ENCODE results near the gene ACCS.

Gene ACCS, protein sequence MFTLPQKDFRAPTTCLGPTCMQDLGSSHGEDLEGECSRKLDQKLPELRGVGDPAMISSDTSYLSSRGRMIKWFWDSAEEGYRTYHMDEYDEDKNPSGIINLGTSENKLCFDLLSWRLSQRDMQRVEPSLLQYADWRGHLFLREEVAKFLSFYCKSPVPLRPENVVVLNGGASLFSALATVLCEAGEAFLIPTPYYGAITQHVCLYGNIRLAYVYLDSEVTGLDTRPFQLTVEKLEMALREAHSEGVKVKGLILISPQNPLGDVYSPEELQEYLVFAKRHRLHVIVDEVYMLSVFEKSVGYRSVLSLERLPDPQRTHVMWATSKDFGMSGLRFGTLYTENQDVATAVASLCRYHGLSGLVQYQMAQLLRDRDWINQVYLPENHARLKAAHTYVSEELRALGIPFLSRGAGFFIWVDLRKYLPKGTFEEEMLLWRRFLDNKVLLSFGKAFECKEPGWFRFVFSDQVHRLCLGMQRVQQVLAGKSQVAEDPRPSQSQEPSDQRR

DNA sequence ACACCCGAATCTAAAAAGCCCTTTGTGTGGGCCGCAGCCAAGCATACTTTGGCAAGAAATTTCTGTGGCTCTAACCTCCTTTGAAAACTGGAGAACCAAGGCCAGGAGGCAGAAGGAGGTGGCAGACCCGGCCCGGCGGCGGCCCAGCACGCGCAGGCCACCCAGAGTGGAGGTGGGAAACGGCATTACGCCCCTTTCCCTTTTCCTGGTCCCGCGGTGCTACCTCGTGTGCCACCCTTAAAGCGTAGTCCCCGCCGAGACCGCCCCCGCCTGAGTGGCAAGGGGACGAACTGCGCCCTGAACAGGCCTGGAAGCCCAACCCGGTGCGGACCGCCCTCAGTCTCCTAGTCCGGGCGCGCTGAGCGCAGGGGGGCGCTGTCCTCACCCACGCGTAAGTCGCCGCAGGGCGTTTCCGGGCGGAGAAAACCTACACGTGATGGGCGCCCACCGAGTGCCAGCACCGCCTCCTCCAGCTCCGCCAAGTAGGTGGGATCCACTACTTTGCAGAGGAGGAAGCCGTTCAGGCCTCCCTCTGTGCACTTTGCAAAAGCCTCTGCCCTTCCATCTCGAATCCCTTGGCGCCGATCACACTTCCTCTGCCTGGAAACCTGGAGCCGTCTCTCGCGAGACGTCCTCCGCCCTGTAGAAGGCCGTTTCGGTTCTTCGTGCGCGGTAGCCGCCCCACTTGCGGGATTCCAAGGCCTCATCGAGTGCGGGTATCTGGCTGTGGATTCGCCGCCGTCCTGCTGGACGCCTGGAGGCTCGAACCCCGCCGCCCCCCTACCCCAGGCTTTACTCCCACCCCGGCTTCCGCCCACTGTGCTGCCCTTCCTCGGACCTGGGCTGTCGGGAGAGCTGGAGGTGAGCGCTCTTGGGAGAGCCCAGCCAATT, at the start of gene ACCS:
ACCS (plus strand) TSS at position 430 of the 891 bp plus-strand sequence. CDS start 1,358 bp downstream, outside the sequence.
- peak; percentile 70 for DNase-seq

DNA sequence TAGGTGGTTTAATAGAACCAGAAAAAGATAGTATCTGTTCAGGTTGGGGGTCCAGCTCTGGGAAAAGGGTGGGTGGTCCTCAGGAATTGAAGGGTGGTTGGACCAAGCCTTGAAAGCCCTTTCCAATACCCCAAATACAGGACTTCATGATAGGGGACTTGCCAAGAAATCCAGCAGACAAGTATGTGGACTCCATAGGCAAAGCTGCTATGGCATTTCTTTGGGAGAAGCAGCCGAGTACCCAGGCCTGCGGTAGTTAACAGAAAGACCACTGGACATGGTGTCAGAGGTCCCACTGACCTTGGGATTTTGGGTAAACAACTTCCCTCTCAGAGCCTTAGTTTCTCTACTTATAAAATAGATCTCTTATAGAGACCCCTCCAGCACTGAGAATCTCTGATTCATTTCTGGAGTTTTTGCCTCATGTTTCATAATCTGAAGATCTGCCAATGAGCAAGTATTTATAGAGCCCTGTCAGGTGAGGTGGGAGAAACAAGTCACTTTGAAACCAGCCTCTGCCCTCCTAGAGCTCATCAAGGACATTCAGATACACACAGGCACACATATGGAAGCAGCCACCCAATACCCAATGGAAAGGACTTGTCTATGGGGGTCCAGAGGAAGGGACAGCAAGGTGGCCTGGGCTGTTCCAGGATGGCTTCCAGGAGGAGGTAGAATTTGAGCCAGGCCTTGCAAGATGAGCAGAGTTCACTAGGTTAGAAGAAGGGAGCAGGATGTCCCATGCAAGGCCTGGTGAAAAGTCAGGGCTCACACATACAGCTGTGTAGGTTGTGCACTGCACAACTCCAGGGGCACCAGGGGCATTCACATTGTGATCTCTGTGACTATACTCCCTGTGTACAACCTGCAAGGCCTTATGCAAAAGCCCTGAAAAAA, 49.3 kb upstream of the ACCS start:
- DNase-seq = no peak

DNA sequence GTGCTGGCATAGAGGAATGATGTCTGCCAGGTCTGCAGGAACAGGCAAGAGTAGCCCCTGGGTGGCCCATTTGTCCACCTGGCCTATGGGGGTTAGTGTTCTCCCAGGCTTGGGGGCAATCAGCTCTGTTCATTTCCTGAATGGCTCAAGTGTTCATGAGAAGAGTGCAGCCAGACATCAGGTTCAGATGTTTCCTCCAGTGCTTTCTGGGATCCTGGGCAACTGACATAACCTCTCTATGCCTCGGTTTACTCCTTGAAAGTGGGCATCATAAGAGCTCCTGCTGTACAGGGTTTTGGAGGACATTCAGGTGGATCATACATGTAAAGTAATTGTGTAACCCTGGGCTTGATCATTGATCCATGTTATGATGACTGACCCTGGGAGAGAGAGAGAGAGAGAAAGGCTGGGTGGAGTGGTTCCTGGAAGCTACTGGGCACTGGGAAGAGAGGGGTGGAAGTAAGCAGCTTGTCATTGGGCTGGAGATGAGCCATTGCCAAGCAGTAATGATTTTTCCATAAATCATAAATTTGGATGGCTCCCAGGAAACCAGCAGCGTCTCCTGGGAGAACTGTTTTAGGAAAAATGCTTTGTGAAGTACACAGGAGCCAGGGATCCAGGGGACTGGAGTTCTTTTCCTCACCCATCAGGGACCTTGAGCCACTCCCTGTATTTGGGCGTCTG, 48.5 kb upstream of the ACCS start:
- no peak for DNase-seq

DNA sequence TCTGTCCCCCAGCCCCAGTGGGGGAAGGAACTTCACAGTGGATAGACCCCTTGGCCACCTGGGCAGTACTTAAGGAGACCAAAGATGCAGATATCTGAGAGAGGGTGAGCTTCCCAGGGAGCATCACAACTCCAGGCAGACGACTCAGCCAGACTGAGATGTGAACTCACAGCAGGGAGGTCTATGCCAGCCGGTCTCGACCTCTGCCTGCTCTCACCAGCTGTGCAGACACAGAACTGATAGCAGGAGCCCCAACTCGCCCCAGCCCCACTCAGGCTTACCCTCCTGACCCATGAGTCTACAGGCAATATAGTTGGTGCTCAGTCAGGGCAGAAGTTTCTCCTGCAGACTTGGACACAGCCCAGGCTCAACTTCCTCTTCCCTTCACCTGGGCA, 47.9 kb upstream of the ACCS start:
- DNase-seq = no peak

DNA sequence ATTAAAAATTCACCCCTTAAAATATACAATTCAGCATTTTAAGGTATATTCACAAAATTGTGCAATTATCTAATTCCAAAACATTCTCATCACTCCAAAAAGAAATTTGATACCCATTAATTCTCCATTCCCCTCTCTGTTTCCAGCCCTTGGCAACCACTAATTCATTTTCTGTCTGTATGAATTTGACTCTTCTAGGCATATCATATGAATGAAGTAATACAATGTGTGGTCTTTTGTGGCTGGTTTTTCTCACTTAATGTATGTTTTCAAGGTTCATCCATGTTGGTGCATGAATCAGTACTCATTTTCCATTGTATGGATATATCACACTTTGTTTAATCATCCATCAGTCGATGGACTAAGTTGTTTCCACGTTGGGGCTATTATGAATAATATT, 47.2 kb upstream of the ACCS start:
- DNase-seq = no peak

DNA sequence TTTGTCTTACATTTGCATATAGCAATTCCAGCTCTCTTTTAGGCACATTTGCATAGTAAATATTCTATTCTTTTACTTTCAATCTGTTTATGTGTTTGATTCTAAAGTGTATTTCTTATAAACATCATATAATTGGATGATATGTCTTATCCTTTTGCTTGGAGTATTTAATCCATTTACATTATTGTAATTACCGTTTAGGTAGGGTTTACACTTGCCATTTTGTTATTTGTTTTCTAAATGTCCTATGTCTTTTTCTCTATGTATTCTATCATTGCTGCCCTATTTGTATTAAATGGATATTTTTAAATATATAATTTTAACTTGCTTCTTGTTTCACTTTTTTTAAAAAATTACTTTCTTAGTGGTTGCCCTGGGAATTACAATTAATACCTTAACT, 41.1 kb upstream of the ACCS start:
- no peak for DNase-seq

DNA sequence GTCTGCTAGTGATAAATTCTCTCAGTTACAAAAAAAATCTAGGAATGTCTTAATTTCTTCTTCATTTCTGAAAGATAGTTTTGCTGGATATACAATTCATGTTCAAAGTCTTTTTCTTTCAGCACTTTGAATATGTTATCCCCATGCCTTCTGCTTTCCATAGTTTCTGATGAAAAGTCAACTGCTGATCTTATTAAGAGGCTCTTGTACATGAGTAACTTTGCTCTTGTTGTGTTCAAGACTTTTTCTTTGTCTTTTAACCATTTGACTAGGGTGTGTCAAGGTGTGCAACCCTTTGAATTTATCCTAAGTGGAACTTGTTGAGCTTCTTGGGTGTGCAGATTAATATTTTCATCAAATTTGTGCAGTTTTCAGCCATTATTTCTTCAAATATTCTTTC, 40.3 kb upstream of the ACCS start:
- DNase-seq = no peak

DNA sequence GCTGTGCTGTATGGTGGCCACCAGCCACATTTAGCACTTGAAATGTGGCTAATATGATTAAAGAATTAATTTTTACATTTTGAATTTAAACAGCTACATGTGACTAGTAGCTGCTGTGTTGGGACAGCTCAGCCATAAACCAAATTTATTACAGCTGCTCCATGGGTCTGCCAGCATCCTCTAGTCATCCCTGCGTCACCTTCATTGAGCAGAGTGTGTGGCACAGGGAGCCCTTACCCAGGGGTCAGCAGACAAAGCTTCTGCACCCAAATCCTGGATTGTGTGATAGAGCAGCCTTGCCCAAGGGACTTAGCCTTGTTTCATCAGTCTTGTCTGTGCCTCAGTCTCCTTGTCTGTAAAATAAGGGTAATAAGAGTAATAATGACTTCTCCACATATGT, 37.7 kb upstream of the ACCS start:
- DNase-seq = no peak

DNA sequence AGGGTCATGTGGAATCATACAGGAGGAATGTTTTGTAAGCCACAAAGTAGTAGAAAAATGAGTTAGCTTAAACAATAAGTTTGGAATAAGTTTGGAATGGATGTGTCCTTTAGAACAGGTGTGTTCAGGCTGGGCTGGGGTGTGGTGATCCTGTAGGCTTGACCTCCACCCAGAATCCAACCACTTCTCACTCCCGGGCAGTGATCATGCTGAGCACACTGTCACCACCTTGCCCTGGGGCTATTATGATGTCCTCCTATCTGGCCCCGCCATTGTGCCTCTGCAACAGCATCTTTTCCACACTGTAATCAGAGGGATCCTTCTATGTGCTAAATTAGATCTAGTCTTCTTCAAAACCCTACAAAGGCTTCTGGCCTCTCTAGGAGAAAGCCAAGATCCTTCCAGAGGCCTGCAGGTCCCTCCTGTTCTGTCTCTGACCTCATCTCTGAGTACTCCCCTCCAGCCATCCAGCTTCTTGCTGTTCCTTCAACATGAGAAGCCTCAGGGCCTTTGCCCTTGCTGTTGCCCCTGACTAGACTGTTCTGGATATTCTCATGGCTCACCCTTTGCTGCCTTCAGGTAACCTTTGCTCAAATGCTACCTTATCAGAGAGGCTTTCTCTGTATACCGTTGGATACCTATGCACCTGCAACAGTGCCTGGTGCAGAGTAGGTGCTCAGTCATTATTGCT, 37.1 kb upstream of the ACCS start:
- no peak for DNase-seq

DNA sequence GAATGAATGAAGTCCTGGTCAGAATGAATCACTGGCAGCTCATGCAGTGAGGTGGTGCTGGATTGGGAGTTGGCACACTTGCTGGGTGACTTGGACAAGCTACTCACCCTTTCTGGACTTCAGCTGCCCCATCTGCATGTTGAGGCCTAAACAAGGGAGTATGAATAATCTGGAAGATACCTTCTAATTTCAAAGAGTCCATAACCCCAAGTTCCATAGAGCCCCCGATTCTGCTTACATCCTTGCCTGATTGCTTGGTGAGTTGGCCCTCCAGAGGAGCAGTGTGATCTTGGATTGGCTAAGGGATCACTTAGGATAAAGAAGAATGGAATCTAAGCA, 36.6 kb upstream of the ACCS start:
- no peak for DNase-seq

DNA sequence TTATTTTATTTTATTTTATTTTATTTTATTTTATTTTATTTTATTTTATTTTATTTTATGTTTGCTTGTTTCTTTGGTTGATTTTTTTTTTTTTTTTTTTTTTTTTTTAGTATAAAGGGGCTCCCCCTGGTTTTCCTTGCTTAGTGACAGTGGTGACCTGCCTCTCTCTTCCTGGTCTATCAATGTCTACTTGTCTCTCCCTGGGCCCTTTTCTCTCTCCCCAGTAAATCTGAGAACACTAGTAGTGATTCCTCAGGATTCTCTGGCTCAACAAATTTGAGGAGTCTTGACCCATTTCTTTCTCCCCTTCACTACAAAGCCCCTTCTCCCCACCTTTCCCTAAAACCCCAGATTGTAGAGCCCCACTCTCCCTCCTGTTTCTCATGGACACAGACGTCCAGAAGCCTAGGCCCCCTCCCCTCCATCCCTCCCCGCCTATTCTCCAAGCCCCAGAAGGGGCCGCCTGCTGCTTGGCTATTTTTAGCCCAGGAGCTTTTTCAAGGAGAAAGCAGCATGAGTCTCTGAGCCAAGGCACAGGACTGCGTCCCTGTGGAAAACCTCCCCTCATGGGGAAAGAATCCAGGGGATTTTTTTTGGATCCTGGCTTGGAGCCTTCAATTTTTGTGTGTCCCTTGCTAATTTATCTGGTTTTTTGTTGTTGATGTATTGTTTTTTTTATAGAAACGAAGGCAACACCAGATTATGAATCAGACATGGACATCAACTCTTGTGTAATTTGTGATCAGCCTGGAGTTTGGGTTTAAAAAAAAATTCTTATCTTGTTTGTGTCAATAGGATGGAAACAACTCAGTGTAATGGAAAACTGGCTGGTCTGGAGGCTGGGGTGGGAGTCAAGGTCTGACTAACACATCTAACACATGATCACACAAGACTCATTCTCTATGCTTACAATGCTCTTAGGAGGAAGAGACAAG, 35.8 kb upstream of the ACCS start:
- DNase-seq = peak; percentile 30

DNA sequence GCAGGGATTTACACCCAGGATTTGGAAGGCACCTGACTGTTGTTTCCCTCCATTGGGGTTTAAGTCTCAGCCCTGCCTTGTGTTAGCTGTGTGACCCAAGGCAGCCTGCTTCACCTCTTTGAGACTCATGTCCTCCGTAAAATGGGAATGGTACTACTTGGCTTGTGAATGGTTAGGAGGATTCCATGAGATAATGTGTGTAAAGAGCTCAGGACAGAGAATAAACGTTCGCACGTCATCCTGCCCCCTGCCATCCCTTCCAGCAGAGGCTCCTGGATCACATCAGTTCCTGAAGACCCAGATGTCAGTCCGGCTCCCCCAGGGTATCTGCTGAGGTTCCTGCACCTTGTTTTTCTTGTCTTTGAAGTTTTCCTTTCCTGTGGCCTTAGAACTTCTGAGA, 35.1 kb upstream of the ACCS start:
- DNase-seq = no peak

DNA sequence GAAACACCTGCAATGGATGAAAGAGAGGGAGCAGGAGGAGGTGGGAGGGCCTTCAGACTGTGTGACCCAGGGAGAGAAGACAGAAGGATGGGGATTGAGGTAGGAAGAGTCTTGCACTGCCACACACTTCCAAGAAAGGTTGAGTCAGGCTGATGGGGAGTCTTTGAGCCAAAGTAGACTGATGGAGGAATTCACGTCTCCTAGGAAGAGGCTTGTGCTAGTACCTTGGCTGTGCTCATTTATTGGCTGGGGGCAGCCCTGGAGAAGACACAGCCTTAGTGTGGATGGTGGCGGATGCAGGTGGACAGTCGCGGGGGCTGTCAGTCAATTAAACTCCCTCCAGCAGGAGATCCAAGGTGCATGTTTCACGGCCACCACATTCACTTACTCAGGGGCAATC, 34.5 kb upstream of the ACCS start:
- DNase-seq = no peak

DNA sequence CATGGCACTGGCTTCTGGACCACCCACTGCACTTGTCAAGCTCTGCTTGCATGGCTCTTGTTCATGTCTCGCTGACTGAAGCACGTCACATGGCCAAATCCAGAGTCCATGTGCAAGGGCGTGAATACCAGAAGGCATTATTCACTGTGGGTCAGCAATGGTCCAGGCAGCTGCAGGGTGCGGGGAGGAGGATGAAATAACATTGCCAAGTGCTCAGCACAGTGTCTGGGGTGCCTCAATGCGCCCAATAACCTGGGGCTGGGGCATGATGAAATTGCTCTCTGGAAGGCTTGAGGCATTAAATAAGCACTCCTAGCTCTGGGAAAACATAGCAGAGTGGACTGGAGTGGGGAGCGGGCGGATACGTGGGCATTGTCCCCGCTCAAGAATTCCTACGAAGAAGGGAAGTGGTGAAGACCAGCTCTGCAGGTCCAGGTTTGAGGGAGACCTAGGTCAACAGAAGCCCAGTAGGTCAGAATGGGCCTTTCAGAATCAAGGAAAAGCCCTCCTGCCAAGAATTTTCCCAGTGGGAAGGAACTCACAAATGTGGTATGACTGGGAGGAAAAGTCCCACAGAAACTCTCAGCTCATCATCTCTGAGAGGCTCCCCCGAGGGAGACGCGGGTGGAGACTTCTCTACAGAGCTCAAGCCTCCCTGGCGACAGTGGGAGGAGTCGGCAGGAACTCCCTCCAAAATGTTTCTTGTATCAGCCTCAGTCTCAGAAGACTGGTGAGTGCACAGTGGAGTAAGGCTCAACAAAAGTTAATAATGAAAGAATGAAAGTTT, 33.6 kb upstream of the ACCS start:
- DNase-seq = no peak

DNA sequence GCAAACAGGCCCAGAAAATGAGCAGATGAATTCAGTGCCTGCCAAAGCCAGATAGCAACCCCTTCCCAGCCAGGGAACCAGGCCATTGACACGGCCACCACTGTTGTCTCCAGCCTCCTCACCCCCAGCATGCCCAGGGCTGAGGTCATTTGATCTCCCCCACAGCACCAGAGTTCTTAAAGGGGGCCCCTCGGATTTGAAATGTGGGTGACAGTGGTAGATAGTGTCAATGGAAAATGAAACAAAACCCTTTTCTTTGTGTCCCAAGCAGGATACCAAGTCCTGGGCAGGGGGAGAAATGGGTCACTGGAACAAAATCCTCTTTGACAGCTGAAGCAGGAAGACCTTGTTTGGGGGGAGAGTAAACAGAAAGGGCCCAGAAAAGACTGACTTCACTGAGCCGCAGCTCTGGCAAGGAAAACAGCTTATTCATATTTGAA, 32.6 kb upstream of the ACCS start:
- DNase-seq = no peak

DNA sequence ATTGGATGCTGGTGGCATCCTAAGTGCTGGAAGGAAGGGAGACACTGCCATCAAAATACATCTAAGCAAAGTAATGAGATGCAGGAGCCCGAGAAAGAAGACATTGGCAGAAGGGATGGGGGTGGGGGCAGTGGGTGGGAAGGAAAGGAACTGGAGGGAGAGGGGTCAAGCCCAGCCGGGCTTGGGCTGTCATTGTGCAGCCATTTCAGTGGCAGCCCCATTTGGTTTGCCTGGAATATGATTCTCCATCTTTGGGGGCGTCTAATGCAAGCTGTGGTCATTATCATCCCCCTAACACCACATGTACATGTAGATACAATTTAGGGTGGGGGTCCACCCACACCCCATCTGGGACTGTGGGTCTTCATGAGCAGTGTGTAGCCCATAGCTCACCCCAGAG, 32.2 kb upstream of the ACCS start:
- DNase-seq = no peak

DNA sequence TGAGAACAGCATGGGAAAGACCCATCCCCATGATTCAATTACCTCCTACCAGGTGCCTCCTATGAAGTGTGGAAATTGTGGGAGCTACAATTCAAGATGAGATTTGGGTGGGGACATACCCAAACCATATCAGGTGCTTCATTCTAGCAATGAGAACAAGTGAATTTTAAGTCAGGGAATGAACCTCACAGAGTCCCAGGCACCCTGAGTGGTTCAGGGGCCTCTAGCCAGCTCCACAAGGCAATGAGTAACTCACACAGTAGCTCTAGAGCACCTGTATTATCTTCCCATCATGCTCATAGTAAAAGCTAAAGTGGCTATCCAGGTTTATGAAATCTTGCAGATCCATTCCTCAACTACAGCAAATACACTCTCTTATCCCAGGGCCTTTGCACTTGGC, 31.4 kb upstream of the ACCS start:
- DNase-seq = no peak

DNA sequence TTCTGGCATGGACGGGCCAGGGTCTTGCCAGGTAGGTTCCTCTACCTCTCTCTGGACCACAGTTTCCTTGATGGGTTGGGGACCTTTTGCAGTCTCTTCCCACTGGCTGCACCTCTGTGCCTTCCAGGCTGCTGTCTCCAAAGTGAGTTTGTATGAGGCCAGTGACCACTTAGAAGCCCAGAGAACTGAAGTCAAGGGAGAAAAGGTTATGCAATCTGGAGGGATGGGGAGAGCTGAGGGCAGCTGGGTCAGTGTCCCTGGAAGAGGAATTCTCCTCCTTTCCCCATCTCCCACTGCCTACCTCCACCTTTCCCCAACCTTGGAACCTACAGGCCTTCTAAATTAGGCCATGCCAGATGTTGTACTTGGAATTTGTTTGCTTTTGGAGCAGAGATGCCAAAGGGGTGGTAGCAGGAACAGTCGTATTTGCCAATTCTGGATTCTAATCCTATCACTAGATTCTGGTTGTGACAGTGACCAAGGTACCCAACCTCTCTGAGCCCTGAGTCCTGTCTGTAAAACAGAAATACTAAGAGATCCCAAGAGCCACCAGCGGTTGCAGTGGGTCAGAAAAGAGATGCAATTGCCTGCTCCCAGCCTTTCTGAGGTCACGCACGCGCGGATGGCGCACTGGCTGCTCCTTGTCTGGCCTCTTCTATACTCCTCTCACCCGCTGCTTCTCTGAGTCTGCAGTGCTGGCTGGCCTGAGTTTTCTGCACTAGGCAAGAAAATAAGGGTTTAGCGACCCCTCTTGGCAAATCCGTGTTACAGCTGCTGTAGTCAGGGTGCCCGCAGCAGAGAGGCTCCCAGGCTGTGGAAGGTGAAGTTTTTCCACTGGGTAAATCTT, 29.0 kb upstream of the ACCS start:
- DNase-seq = peak; percentile 86

DNA sequence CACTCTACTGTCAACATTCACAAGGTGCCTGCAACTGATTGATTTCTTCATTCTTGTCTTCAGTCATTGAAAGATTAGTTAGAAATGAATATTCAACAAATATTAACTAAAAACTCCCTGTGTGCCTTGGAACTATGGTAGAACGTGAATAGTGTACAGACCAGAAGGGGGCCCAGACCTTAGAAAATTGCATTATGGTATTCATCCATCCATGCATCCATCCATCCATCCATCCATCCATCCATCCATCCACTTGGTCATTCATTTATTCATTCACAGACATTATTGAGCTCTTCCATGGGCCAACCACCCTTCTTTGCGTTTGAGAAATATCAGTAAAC, 28.4 kb upstream of the ACCS start:
- no peak for DNase-seq

Measured in kidney glomerular epithelial cell (primary cell).